ENCODE data around the gene DACT1.

The DACT1 gene

GRCh38 chr14:58663494-58664111, 25.8 kb downstream of the DACT1 start:
- in situ Hi-C loops (cut with MboI; ENCODE audit: low sequenced_read_pairs), result no loop called here

- in situ Hi-C loops (cut with MboI; ENCODE audit: low sequenced_read_pairs), result no loop called here
These were observed 28.2 kb downstream of the DACT1 start for GRCh38 chr14:58665773-58666500.

GRCh38 chr14:58666737-58667136, 29.0 kb downstream of the DACT1 start:
- in situ Hi-C loops (cut with MboI; ENCODE audit: low sequenced_read_pairs), result no loop called here

DNA sequence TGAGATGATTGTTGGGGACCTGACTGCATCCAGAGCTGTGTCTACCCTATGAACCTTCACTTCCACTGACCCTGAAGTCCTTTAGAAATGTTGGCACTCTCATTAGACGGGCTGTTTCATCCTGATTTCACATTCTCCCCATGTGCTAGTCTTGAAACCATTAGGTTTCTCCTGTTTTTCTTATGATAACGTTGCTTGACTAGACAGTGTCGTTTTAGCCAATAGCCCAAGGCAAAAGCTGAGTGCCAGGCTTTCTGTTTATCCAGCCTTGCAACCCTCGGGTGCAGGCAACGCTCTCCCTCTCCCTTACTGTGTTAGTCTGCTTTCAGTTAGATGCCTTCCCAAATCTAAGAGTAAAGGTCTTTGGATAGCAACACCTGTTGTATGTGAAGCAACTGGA, 30.1 kb downstream of the DACT1 start:
- in situ Hi-C loops (cut with MboI; ENCODE audit: low sequenced_read_pairs), result no loop called here

- in situ Hi-C loops (cut with MboI; ENCODE audit: low sequenced_read_pairs), result no loop called here
These were observed 31.2 kb downstream of the DACT1 start for GRCh38 chr14:58668848-58669480.

DNA sequence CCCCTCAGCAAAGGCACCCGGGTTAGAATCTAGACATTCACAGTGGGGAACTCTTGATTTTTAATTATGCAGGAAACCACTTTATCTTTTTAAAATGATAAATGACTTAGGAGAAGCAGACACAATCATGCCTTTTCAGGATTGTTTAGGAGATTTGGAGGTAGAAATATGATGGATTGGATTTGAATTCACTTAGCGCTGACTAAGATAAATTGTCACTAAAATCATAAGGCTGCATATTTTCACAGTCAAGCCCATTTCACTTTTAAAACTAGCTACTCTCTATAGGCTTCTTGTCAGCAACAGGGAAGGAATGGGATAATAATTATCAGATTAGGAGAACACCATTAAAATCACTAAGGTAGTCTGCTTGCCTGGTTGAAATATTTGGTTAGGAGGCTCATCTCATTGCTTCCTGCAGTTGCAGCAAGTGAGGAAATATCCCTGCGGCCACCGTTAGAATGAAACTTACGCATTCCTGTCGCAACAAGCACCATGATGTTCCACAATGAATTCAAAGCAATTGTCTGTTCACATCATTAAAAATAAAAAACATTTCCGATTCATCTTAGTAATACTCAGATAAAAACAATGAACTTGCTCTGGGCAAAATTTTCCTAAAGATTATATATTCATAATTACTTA, 31.9 kb downstream of the DACT1 start:
- in situ Hi-C loops (cut with MboI; ENCODE audit: low sequenced_read_pairs), result no loop called here

DNA sequence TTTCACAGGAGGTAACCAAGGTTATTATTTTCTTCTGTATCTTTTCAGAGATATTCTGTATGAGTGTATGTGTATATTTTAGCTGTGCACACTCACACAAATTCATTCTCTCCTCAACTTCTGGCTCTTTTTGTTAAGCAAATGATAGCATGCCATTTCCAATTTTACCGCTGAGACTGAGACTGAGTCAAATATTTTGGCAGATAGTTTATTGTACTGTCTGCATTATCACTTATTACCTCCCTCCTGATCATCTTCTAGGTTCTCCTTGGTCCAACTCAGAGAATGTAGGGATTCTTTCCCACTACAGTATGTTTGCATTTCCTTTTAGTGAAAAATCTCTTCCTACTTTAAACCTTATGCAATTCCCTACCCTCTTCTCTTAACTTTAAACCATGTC, 33.3 kb downstream of the DACT1 start:
- in situ Hi-C loops (cut with MboI; ENCODE audit: low sequenced_read_pairs), result no loop called here

DNA sequence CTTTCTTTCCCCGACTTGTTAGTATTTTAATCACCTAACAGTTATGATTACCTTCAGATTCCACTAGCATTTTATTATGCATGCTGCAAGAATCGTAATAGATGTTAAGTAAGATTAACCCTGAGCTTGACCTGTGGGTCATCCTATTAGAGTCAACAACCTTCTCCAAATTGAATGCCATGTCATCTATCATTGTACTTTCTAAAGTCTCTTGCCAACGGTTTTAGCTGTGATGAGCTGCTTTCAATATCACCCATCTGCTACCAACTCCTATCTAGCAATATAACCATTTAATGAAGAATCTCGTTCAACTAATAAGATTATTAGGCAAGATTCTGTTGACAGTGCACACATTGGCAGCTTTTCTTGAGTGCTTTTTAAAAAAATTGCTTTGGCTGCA, 33.7 kb downstream of the DACT1 start:
- in situ Hi-C loops (cut with MboI; ENCODE audit: low sequenced_read_pairs), result no loop called here

DNA sequence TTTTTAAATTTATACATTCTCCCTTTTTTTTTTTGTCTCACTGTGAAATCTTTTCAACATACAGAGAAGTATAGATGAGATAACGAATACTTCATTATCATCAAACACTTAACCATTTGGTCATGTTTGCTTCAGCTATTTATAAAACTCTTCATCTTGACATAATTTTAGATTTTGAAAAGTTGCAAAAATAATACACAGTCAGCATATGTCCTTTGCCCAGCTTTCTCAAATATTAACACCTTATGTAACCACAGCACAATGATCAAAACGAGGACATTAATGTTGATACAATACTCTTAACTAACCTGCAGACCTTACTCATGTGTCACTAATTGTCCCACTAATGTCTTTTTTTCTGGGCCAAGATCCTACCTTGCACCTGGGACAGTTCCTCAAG, 36.0 kb downstream of the DACT1 start:
- in situ Hi-C loops (cut with MboI; ENCODE audit: low sequenced_read_pairs), result no loop called here

DNA sequence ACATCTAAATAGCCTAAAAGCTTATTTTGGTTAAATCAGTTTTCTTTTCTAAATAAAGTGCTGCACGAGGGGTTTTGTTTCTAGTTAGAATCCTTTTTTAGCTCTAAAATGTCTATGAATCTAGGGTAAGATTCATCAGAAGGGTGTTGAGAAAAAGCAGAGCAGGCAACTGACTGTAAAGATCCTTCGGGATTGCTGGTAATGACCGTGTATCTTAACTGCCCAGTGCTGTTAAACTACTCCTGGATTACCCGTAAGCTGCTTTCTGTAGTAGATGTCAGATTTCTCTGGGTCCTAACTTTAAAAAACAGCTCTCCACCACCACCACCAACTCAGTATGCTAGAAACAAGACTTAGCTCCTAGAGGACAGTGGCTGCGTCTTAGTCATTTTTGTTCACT, 39.2 kb downstream of the DACT1 start:
- in situ Hi-C loops (cut with MboI; ENCODE audit: low sequenced_read_pairs), result no loop called here

DNA sequence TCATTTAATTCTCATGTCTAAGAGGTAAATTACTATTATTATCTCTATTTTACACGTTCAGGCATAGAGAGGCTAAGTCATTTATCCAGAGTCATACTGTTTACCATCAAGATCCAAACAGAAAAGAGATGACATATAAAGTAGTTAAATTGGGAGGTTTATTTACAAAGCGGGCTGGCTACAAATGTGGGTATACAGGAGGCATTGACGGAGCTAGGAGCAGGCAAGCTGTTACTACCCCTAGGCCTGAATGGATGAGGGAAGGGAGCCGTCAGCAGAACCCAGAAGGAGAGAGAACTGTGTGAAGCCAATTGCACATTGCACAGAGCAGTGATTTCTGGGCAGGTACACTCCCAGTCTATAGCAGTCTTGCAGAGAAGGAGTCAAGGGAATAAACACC, 39.8 kb downstream of the DACT1 start:
- in situ Hi-C loops (cut with MboI; ENCODE audit: low sequenced_read_pairs), result no loop called here

- in situ Hi-C loops (cut with MboI; ENCODE audit: low sequenced_read_pairs), result no loop called here
These were observed 40.2 kb downstream of the DACT1 start for GRCh38 chr14:58677996-58678395.

GRCh38 chr14:58680698-58681097, 42.9 kb downstream of the DACT1 start:
- in situ Hi-C loops (cut with MboI; ENCODE audit: low sequenced_read_pairs), result no loop called here

DNA sequence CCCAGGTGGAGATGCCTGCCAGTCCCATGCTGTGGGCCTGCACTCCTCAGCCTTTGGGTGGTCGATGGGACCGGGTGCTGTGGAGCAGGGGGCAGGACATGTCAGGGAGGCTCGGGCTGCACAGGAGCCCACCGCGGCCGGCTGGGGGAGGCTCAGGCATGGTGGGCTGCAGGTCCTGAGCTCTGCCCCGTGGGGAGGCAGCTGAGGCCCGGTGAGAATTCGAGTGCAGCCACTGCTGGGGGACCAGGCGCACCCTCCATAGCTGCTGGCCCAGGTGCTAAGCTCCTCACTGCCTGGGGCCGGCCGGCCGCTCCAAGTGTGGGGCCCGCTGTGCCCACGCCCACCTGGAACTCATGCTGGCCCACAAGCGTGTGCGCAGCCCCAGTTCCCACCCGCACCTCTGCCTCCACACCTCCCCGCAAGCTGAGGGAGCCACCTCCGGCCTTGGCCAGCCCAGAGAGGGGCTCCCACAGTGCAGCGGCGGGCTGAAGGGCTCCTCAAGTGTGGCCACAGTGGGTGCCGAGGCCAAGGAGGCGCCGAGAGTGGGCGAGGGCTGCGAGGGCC, 49.6 kb downstream of the DACT1 start:
- in situ Hi-C loops (cut with MboI; ENCODE audit: low sequenced_read_pairs), result no loop called here

DNA sequence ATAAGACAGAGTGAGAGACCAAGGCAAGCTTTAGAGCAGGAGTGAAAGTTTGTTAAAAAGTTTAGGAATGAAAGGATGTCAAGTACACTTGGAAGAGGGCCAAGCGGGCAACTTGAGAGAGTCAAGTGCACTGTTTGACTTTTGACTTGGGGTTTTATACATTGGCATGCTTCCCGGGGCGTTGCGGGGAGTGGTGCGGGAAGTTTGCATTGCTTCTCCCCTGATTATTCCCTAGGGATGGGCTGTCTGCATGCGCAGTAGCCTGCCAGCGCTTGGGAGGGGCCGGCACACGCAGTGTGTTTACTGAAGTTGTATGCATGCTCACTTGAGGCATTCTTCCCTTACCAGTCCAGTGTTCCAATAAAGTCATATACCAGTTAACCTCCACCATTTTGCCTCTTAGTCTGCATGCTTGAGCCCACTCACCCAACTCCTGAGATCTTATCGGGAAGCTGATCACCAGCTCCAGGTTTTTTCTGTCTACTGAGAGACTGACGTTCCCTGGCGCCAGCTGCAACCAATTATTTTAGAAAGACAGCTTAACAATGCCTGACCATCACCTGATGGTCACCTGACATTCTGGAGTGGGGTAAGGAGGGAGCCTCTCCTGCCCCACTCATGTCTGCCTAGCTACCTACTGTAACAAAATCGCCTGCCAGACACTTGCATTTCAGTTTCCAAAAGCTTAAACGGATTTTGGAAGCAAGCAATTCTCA, 53.2 kb downstream of the DACT1 start:
- in situ Hi-C loops (cut with MboI; ENCODE audit: low sequenced_read_pairs), result no loop called here

DNA sequence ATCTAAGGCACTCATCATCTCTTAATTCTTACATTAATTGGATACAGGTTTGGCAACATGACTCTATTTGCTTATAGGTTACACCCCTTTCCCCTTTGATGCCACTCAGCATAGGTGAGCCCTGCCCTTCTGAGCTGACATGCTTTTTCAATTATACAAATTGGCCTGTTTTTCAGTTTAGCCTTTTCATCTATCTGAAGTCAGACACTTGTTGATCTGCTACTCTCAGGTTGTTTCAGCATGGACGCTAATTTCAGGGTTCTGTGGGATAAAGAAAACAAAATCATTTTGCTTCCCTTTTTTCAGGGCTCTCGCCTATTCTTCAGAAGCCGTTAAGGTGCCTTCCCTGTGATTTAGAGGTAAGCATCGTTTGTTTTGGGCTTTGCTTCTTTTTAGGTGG, 55.3 kb downstream of the DACT1 start:
- in situ Hi-C loops (cut with MboI; ENCODE audit: low sequenced_read_pairs), result no loop called here

- in situ Hi-C loops (cut with MboI; ENCODE audit: low sequenced_read_pairs), result no loop called here
These were observed 57.8 kb downstream of the DACT1 start for GRCh38 chr14:58695514-58695913.

- in situ Hi-C loops (cut with MboI; ENCODE audit: low sequenced_read_pairs), result no loop called here
These were observed 59.6 kb downstream of the DACT1 start for GRCh38 chr14:58697266-58697929.

Measured in HL-60/S4 (cell line).